T-helper 2 cell treated with Interferon-gamma antibody and Interleukin-4, amounts not matched to agents 5 μg/mL and 100 μg/mL, for 36 hours (primary cell): ENCODE measurements around the gene GNG2.
A peak's percentile ranks its signal among the peaks of the same experiment; 100 is the strongest.

ENCODE experiments used
- DNase-seq: peaks from one replicate; pipeline ENCODE4 v3.0.0; 2021; ENCODE audit warnings: low spot score
- H3K27ac Mint-ChIP-seq: one replicate; pipeline ENCODE4 v1.8.0; 2021; ENCODE audit warnings: mild to moderate bottlenecking, mixed read lengths
- H3K27me3 Mint-ChIP-seq: one replicate; pipeline ENCODE4 v1.8.0; 2021; ENCODE audit warnings: low read depth, mixed read lengths
- H3K36me3 Mint-ChIP-seq: one replicate; pipeline ENCODE4 v1.8.0; 2021; ENCODE audit warnings: low read depth, mixed read lengths
- H3K4me1 Mint-ChIP-seq: one replicate; pipeline ENCODE4 v1.8.0; 2021; ENCODE audit warnings: low read depth, mixed read lengths
- H3K4me3 Mint-ChIP-seq: one replicate; pipeline ENCODE4 v1.8.0; 2022; ENCODE audit warnings: mild to moderate bottlenecking, moderate library complexity, mixed read lengths
- H3K9me3 Mint-ChIP-seq: one replicate; pipeline ENCODE4 v1.8.0; 2021; ENCODE audit warnings: mixed read lengths

The GNG2 gene

GRCh38 chr14:51954657-51955056, 94.2 kb downstream of the GNG2 start:
- H3K36me3 Mint-ChIP-seq, result peaks cover 80% of the 10 kb centered on the region
- H3K4me3 Mint-ChIP-seq, result no peak overlapping the region
- no peaks in the 10 kb centered on the region for H3K27me3 Mint-ChIP-seq
- peaks cover 22% of the 10 kb centered on the region for H3K9me3 Mint-ChIP-seq
- H3K4me1 Mint-ChIP-seq, result peaks cover 4% of the 10 kb centered on the region
- no peak for DNase-seq
- no peak overlapping the region for H3K27ac Mint-ChIP-seq

GRCh38 chr14:51957950-51958349, 97.5 kb downstream of the GNG2 start:
- H3K36me3 Mint-ChIP-seq, result peaks cover 61% of the 10 kb centered on the region
- H3K9me3 Mint-ChIP-seq, result peaks cover 28% of the 10 kb centered on the region
- no peak overlapping the region for H3K4me3 Mint-ChIP-seq
- H3K27me3 Mint-ChIP-seq, result no peaks in the 10 kb centered on the region
- H3K27ac Mint-ChIP-seq, result no peak overlapping the region
- no peak for DNase-seq
- peaks cover 16% of the 10 kb centered on the region for H3K4me1 Mint-ChIP-seq

- peaks cover 23% of the 10 kb centered on the region for H3K4me1 Mint-ChIP-seq
These were observed 99.5 kb downstream of the GNG2 start for GRCh38 chr14:51959928-51960327.

GRCh38 chr14:51960866-51961265, 100.5 kb downstream of the GNG2 start:
- peaks cover 23% of the 10 kb centered on the region for H3K4me1 Mint-ChIP-seq
- DNase-seq, result no peak
- peaks cover 57% of the 10 kb centered on the region for H3K36me3 Mint-ChIP-seq
- H3K4me3 Mint-ChIP-seq, result no peak overlapping the region
- H3K27ac Mint-ChIP-seq, result no peak overlapping the region
- no peaks in the 10 kb centered on the region for H3K27me3 Mint-ChIP-seq
- peaks cover 28% of the 10 kb centered on the region for H3K9me3 Mint-ChIP-seq

More at GRCh38 chr14:51959928-51960327, 99.5 kb downstream of the GNG2 start:
- no peaks in the 10 kb centered on the region for H3K27me3 Mint-ChIP-seq
- DNase-seq, result no peak
- H3K9me3 Mint-ChIP-seq, result peaks cover 28% of the 10 kb centered on the region
- H3K27ac Mint-ChIP-seq, result no peak overlapping the region
- H3K36me3 Mint-ChIP-seq, result peaks cover 57% of the 10 kb centered on the region
- no peak overlapping the region for H3K4me3 Mint-ChIP-seq

- Mint-ChIP-seq H3K4me3 (no peak overlapping the region), H3K4me1 (peaks cover 20% of the 10 kb centered on the region)
- DNase-seq, result no peak
These were observed 102.3 kb downstream of the GNG2 start for GRCh38 chr14:51962711-51963110.

GRCh38 chr14:51963286-51963685, 102.9 kb downstream of the GNG2 start:
- Mint-ChIP-seq H3K27me3 (no peaks in the 10 kb centered on the region), H3K4me1 (peaks cover 20% of the 10 kb centered on the region), H3K4me3 (peak overlapping the region; percentile 19), H3K36me3 (peaks cover 52% of the 10 kb centered on the region), H3K9me3 (peaks cover 20% of the 10 kb centered on the region), H3K27ac (peak overlapping the region; percentile 26)
- no peak for DNase-seq

More at GRCh38 chr14:51962711-51963110, 102.3 kb downstream of the GNG2 start:
- H3K9me3 Mint-ChIP-seq, result peaks cover 23% of the 10 kb centered on the region
- no peaks in the 10 kb centered on the region for H3K27me3 Mint-ChIP-seq
- no peak overlapping the region for H3K27ac Mint-ChIP-seq
- peaks cover 53% of the 10 kb centered on the region for H3K36me3 Mint-ChIP-seq

GRCh38 chr14:51967521-51967920, 107.1 kb downstream of the GNG2 start:
- Mint-ChIP-seq H3K27me3 (no peaks in the 10 kb centered on the region), H3K4me3 (no peak overlapping the region), H3K27ac (no peak overlapping the region), H3K4me1 (peaks cover 11% of the 10 kb centered on the region), H3K36me3 (peaks cover 40% of the 10 kb centered on the region), H3K9me3 (no peaks in the 10 kb centered on the region)
- DNase-seq, result no peak

GRCh38 chr14:51969852-51970540, 109.6 kb downstream of the GNG2 start:
- Mint-ChIP-seq H3K27me3 (no peaks in the 10 kb centered on the region), H3K4me3 (no peak overlapping the region), H3K27ac (no peak overlapping the region), H3K36me3 (peaks cover 28% of the 10 kb centered on the region), H3K9me3 (no peaks in the 10 kb centered on the region), H3K4me1 (no peaks in the 10 kb centered on the region)
- no peak for DNase-seq

GRCh38 chr14:51972566-51972965, 112.2 kb downstream of the GNG2 start:
- H3K27ac Mint-ChIP-seq, result peak overlapping the region; percentile 37
- no peaks in the 10 kb centered on the region for H3K4me1 Mint-ChIP-seq
- H3K9me3 Mint-ChIP-seq, result no peaks in the 10 kb centered on the region
- no peak overlapping the region for H3K4me3 Mint-ChIP-seq
- DNase-seq, result no peak
- peaks cover 14% of the 10 kb centered on the region for H3K36me3 Mint-ChIP-seq
- no peaks in the 10 kb centered on the region for H3K27me3 Mint-ChIP-seq

GRCh38 chr14:51977075-51977474, 116.7 kb downstream of the GNG2 start:
- Mint-ChIP-seq H3K4me3 (no peak overlapping the region), H3K9me3 (no peaks in the 10 kb centered on the region), H3K4me1 (peaks cover 12% of the 10 kb centered on the region), H3K27ac (no peak overlapping the region), H3K36me3 (no peaks in the 10 kb centered on the region), H3K27me3 (no peaks in the 10 kb centered on the region)
- DNase-seq, result no peak

GRCh38 chr14:51978681-51979085, 118.3 kb downstream of the GNG2 start:
- Mint-ChIP-seq H3K4me1 (peaks cover 12% of the 10 kb centered on the region), H3K27ac (no peak overlapping the region), H3K4me3 (no peak overlapping the region), H3K9me3 (no peaks in the 10 kb centered on the region), H3K36me3 (no peaks in the 10 kb centered on the region), H3K27me3 (no peaks in the 10 kb centered on the region)
- no peak for DNase-seq

- Mint-ChIP-seq H3K27ac (no peak overlapping the region), H3K27me3 (no peaks in the 10 kb centered on the region)
These were observed 118.8 kb downstream of the GNG2 start for GRCh38 chr14:51979088-51979709.

GRCh38 chr14:51981218-51981854, 120.9 kb downstream of the GNG2 start:
- no peaks in the 10 kb centered on the region for H3K27me3 Mint-ChIP-seq
- DNase-seq, result peak; percentile 27
- no peak overlapping the region for H3K4me3 Mint-ChIP-seq
- H3K36me3 Mint-ChIP-seq, result no peaks in the 10 kb centered on the region
- H3K27ac Mint-ChIP-seq, result no peak overlapping the region
- peaks cover 12% of the 10 kb centered on the region for H3K4me1 Mint-ChIP-seq
- no peaks in the 10 kb centered on the region for H3K9me3 Mint-ChIP-seq

More at GRCh38 chr14:51979088-51979709, 118.8 kb downstream of the GNG2 start:
- Mint-ChIP-seq H3K4me1 (peaks cover 12% of the 10 kb centered on the region), H3K4me3 (no peak overlapping the region), H3K36me3 (no peaks in the 10 kb centered on the region), H3K9me3 (no peaks in the 10 kb centered on the region)
- DNase-seq, result peak; percentile 69

GRCh38 chr14:51988221-51988620, 127.8 kb downstream of the GNG2 start:
- Mint-ChIP-seq H3K36me3 (peaks cover 16% of the 10 kb centered on the region), H3K4me1 (peaks cover 20% of the 10 kb centered on the region), H3K27ac (no peak overlapping the region), H3K27me3 (no peaks in the 10 kb centered on the region), H3K9me3 (no peaks in the 10 kb centered on the region), H3K4me3 (peak overlapping the region; percentile 97)
- no peak for DNase-seq
